HG03108 (cell line): ENCODE measurements around the gene BBS9.
"Not testable (repeated sequence)": the region's sequence is repeated elsewhere in the genome, so short reads cannot be mapped to it uniquely, and the experiment has no call there.

ENCODE experiments used
- ATAC-seq: cut with Tn5 transposase; IDR thresholded peaks from one replicate; pipeline ENCODE4 v1.9.1; 2021; ENCODE audit warnings: moderate library complexity; ENCODE audit not compliant: unreplicated experiment

Gene BBS9

DNA sequence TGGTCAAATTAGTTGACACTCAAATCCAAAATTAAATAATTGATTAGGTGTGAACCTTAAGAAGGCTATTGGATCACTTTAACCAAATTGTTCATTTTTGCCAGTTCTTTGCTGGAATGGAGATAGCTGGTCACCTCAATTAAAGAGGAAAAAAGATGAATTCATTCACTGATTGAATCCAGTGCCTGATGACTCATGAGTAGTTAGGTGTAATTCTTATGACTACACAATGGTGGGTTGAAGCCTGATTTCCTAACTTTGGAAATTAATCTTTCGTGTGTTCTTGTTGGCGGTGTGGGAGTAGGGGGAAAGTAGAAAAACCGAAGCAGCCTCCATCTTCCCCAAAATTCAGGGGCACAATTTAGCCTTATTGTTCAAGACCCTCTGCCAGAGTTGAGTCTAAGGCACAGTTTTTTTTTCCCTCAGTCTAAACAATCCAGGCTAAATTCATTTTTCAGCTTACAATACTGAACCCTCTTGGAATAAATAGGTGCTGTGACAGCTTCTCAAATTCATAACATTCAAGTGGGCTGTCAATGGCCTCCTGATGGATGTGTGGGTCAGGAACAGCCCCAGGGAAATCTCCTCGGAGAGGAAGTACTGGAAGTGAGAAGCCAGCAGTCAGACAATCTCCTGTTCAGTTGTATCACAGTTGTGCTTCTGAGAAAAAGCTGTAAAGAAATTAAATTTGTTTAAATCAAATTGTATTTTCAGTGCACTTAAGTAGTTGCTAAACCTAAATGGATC lies 356.6 kb downstream of the BBS9 start:
- no peak for ATAC-seq

DNA sequence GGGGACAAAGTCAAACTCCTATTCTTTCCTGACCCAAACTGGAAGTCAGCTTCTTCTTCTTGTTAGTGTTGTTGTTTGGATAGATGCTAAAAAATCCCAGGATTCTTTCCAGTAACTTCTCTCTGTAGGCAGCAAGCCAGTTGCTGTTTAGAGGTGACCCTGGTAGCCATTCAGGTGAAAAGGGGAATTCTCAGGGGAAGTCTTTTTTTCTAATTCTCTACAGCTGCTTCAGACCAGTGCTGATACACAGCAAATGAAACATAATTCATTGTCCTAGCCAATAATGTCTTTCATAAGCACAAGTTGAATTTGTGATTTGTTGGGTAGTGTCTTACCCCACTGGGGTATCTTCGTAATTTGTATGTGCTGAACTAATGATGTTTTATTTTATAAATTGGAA lies 357.3 kb downstream of the BBS9 start:
- no peak for ATAC-seq

DNA sequence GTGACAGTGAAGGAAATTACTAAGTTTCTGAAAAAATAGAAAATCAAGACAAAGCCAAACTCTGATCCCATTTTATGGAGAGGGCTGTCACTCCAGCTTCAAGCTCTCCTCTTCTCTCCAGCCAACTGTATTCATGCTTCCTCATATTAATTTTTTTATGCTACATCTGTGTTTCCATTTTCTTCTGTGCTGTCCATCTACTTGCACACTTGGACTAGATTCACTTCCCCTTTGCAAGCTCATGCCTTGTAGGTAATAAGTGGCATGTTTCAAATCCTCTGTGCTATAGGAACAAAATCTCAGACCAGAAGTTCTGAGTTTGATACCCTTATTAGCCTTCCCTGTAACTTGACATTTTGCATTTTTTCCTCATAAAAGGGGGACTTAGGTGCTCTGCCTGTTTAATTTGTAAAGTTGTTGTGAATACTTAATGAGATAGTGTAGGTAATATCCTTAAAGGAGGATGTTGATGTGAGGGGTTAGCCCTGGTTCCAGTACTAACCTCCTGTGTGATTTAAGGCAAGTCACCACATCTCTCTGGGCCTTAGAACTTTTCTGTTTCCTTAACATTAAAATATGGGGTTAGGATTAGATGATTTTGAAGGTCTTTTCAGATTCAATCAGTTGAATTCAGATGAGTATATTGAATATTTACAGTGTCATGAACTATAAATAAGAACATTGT lies 358.8 kb downstream of the BBS9 start:
- no peak for ATAC-seq

DNA sequence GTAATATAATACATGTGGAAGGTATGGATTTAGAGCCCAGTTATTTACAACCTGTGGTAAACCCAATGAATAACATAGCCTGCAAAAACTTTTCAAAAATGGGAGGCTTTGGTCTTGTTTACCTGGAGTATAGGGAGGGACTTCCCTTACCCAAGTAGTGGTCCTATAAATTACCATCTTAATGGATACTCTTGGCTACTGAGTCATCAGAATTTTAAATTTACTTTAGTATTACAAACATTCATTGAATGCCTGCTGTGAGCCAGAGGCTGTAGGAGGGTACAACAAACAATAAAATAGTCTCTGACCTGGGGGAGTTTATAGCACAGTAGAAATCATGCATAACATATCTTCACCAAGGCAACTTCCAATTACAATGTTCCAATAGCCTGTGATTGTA lies 365.1 kb downstream of the BBS9 start:
- no peak for ATAC-seq

DNA sequence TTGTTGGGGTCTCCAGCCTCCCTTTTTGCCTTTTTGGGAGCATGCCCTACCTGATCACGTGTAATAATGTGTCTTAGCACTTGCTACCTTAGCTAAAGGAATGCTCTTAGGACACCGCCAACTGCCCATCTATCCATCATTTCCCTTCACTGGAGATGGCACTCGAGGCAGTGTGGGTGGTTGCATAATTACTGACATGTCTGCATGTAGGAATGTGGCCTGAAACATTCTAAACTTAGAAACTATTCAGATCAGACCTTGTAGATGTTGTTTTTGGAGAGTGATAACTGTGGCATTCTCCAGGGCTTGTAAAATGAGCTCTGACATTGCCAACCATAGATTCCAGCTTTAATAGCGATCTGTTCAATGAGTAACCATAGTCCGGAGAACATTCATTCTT lies 365.8 kb downstream of the BBS9 start:
- no peak for ATAC-seq

DNA sequence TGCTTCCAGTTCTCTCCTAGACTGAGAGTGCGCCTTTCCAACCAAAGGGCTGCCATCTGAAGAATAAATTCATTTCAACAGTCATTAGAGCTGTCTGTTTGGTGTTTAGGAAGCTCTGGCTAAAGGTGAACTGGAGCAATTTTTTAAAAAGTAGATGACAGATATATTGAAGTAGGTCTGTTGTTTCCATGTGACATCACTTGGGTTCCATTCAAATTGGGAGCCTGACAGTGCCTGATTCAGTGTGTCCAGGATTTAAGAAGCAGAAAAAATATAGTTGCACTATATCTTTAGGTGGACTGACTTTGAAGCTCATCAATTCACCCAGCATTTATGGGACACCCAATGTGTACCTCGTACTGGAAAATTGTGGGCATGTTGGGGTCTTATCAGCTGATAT lies 367.7 kb downstream of the BBS9 start:
- ATAC-seq: no peak

DNA sequence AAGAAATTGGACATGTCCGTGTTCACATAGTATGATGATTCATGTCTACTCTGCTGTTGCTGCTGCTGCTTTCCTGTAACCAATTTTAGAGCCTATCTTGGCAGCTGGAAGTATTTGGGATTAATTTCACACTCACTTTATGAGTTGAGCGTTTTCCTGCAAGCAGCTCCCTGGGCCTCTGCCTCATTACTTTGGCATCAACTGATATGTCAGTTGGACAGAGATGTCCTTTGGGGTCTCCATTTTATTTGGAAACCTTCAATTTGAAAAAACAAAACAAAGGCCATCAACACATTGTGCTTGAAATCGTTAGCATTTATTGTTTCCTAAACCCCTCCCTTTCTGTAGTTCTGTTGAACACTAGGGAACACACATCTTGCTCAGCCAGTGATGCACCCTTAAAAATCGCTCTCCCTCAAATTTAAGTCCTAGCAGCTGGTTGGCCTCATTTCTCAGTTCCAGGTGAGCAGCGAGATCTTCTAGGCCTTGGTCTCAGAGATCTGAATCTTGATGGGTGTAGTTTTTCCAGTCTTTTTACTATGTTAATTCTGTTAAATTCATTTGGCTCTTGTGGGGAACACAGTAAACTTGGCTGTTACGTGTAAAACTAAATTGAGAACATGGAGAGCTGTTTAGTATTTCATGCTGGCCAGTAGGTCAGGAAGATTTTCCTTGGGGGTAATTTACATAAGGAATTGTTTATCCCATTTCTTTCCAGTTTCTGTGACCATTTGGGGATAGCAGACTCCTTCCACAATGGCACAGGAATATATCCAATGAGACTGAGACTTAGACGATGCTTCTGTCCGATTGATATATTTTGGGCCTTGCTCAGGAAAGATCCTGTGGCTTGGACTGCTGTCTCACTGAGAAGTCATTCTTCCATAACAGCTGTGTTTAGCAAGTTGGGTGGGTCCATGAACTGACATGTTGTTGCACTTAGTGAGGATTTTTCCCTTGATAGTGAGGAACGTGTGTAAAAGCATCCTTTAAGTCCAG lies 371.6 kb downstream of the BBS9 start:
- no peak for ATAC-seq

DNA sequence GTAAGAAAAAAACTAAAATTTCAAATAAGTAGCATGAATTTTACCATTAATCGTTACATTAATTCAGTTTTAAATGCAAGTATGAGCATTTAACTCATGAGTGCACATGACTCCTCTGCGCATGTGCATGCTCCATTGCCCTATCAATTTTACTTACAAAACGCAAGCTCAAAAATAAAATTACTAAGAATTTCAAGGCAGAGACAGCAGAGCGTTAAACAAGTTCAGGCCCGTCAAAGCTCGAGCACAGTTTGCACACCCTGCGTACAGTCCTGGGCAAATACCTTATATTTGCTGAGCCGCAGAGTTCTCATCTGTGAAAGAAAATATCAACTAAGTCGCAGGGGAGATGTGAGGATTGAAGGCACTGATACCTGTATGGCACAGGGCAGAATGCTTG lies 373.6 kb downstream of the BBS9 start:
- no peak for ATAC-seq

DNA sequence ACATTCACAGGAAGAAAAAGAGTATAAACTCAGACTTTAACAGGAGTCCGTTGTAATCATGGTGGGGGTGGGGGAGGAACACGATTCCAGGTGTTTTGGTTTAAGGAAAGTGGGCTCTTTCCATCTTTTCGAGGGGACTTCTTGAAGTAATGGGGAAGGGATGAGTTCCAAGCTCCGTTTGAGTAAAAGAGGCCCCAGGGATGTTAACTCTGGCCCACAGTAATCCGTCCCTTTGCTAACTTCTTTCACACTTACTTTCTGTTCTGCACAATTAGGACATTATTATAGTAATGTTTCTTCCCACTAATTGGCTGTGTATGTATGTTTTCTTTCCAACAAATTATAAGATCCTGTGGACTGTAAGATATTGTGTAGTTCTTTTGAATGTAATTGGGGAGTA lies 374.4 kb downstream of the BBS9 start:
- ATAC-seq: no peak

DNA sequence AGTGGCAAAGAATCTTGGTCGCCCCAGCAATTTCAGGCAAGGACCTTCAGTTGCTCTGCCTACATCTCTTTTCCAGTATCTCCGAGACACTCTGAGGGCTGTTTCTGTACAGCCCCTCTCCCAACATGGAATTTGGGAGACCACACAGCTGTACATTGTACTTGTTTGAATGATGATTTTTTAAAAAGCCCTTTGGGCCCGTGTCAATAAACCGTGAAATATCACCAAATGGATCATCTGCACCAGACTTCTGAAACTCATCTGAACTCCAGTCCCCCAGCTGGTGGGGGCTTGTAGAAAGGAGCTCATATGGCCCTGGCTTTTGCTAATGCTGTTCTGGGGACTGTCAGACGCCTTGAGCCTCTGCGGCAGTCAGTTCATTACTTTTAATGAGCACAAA lies 374.9 kb downstream of the BBS9 start:
- no peak for ATAC-seq

DNA sequence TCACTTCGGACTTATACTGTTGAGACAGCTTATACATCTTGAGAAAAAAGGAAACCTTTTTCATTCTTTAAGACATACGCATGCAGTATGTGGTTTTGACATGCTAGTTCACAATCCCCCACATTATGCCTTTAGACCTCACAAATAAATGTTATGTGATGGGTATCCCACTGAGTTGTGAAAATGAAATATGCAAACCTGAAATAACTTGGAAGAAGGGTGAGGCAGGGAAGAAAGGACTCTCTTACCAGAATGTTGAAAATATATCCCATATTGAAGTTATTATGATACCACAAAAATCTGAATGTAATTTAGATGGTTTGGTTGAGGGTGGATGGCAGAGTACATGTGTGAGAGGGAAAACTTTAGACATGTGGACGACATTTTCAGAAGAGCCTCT lies 379.8 kb downstream of the BBS9 start:
- ATAC-seq: no peak

DNA sequence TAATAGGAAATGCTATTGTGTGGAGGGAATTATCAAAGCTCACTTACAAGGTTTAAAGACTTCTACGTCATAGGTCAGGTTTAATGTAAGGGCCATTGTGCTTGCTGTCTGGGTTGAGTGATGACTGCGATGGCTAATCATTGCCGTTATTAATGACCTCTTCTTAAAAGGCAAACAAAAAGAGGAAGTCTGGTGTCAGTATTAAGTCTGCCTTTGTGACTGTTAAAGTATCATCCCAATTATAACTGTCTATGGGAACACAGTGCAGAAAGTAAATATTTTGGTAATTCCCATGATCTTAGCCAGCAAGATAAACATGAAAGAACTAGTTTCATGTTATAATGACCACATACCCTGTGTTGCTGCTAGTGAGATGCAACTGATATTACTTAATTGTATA lies 382.4 kb downstream of the BBS9 start:
- no peak for ATAC-seq

DNA sequence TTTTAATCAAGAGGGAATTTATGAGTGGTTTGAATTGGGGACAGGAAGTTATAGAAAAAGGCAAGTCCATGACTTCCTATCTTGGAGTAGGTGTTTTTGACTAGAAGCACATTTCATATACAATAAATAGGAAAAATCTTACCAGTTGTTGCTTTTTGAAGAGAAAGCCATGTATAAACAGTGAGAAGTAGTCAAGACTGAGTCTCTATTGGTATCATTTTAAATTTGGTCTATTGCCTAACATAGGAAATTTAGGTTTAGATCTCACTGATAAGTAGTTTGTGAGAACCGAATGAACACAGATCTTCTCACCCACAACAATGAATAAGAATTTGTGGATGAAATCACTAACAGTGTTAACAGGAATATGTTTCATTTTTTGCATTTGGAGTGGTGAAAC lies 387.2 kb downstream of the BBS9 start:
- ATAC-seq: no peak

DNA sequence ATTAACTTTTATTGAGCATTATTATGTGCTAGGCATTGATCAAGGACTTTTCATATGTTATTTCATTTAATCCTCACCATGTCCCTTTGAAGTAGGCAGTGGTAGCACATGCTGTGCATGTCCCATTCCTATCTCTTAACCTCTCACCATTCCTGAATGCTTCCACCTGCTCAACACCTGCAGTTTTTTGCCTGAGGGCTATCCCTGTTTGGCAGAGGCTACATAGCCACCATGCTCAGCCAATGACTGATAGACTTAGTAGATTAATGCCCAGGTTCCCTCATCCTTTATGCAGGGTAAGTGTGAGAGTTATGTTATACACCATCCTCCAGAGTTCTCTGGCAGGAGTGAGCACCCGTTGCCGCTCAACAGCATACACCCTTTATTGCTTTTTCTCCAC lies 387.8 kb downstream of the BBS9 start:
- ATAC-seq: no peak

DNA sequence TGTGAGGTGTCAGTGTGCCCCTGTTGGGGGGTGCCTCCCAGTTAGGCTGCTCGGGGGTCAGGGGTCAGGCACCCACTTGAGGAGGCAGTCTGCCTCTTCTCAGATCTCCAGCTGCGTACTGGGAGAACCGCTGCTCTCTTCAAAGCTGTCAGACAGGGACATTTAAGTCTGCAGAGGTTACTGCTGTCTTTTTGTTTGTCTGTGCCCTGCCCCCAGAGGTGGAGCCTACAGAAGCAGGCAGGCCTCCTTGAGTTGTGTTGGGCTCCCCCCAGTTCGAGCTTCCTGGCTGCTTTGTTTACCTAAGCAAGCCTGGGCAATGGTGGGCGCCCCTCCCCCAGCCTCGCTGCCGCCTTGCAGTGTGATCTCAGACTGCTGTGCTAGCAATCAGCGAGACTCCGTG lies 397.6 kb downstream of the BBS9 start:
- not testable (repeated sequence) for ATAC-seq

DNA sequence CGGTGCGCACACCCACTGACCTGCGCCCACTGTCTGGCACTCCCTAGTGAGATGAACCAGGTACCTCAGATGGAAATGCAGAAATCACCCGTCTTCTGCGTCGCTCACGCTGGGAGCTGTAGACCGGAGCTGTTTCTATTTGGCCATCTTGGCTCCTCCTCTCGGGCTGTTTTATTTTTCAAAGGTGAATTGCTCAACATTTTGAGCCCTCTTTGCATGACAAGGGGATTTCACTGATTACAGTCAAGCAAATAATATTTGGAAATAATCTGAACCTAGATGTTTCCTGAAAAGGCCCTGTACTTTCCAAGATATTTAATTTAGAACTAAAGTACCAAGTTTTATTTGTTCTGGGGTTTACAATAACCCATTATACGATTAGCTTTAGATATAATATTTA lies 398.2 kb downstream of the BBS9 start:
- ATAC-seq: not testable (repeated sequence)

DNA sequence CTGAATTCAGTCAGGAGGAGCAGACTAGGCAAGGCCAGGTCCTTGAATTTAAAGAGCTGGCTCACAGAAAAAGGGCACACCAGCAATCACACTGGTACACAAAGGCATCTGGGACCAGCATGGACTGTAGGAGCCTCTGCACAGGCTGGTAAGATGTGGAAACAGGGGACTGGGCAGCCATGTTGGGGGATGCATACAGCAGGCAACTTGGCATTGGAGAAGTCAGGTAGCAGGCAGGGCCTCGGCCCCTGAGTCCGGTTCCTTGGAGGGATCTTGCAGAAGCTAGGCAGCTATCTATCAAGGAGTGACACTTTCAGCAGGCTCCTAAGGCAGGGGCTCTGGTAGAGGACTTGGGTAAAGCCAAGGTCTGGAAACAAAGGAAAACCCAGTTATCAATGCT lies 399.7 kb downstream of the BBS9 start:
- ATAC-seq: no peak

DNA sequence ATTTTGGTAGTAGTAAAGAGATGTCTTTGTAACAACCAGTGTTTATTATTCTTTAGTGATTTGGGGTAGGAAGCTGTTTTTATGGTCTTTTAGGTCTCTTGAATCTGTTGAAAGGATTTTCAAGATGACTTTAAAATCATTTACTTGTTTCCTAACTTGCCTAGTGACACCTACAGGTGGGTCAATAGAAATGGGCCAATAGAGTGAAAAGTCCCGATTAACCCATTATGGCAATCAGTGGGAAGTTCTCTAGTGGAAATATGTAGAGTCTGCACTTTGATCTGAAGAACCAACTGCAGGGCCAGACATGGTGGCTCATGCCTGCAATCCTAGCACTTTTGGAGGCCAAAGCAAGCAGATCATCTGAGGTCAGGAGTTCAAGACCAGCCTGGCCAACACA lies 401.3 kb downstream of the BBS9 start:
- no peak for ATAC-seq

DNA sequence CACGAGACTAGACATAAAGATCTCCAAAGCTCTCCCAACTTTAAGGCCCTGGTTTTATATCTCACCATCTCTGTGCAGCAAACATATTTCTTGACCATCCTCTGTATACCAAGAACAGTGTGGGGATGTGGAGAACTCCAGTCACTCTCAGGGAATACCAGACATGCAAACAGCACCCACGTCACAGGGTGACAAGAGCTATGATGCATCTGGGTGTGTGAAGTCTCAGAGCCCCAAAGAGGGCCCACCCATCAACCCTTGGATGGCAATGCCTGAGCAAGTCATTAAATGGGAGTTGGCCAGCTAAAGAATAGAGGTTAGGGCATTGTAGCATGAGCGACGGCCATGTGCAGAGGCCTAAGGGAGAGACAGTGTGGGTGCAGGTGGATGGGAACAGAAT lies 402.5 kb downstream of the BBS9 start:
- ATAC-seq: no peak

DNA sequence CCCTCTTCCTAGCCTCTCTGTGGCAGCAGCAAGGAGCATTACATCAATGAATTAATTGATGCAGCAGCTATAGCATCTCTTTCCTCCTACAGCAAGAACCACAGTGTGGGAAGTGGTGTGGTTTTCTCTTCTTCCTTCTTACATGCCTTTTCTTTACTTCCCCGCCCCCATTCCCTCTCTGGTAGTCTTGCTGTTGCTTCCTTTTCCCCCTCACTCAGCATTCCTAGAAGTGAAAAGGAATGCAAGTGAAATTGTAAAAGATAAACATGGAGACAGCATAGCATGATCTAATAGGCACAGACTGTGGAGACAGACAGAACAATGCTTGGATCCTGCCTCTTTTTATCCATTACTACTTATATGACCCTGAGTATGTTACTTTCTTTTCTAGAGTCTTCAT lies 405.5 kb downstream of the BBS9 start:
- no peak for ATAC-seq

DNA sequence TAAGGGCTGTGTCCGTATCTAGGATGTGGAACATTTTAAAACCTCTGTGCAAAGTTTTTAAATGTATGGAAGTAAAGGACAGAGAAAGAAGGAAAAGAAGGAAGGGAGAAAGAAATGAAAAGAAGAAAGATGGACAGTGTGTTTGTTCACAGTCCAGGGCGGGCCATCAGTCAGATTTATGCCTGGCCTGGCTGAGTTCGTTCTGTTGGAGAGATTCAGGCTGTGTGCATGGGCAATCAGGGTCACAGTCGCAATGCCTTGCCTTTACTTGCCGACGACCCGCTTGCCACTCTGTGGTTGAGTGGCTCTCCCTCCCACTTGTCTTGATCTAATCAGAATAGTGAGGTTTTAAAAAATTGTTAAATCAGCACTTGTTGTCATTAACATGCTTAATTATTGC lies 406.6 kb downstream of the BBS9 start:
- no peak for ATAC-seq
